H1 (cell line): ENCODE results near the gene GPR180. TPM values are rescaled to one million over a fixed set of nuclear protein-coding genes. Genes with fewer than 3 reads are reported as not detected.

Experiments used
- CTCF ChIA-PET: fragments of 300-600 bp; sonication (Branson Sonifier 250); formaldehyde crosslinking; loops from one replicate; lab custom pipeline; 2021; ENCODE audit not compliant: partially characterized antibody; lab: Charles Lee
- POLR2A ChIA-PET: fragments of 300-600 bp; sonication (Branson Sonifier 250); formaldehyde crosslinking; loops from one replicate; lab custom pipeline; 2021; ENCODE audit warnings: inconsistent platforms; ENCODE audit not compliant: partially characterized antibody; lab: Charles Lee
- DNase-seq, 2 experiments: peaks; one replicate each; pipeline versions ENCODE4 v3.0.0 to v3.0.0-alpha.2; 2010 to 2022; ENCODE audit warnings: low spot score in 2 of 2, low read depth in 1 of 2, mixed read lengths in 1 of 2
- FAIRE-seq: peaks from 2 replicates; lab custom pipeline; 2011; peaks lifted over from hg19 to GRCh38; lab: Jason Lieb, UNC
- H2AFZ ChIP-seq: 2 replicates; pipeline ENCODE4 v1.8.1; 2012; ENCODE audit warnings: low read length, inconsistent platforms
- H2AK5ac ChIP-seq: 2 replicates; pipeline ENCODE4 v1.6.1; 2013; ENCODE audit warnings: low read depth, low read length
- H2BK120ac ChIP-seq: replicated peaks from 2 replicates; pipeline ENCODE3; 2013; ENCODE audit warnings: low read depth, low read length, inconsistent platforms
- H2BK12ac ChIP-seq: 2 replicates; pipeline ENCODE4 v1.6.1; 2013; ENCODE audit warnings: low read depth, low read length
- H2BK15ac ChIP-seq: 2 replicates; pipeline ENCODE4 v1.6.1; 2013; ENCODE audit warnings: low read length
- H2BK20ac ChIP-seq: 2 replicates; pipeline ENCODE4 v1.6.1; 2013; ENCODE audit warnings: low read length
- H2BK5ac ChIP-seq: 2 replicates; pipeline ENCODE4 v1.6.1; 2013; ENCODE audit warnings: low read depth, low read length
- H3K14ac ChIP-seq: 2 replicates; pipeline ENCODE4 v1.6.1; 2013; ENCODE audit warnings: inconsistent platforms; ENCODE audit not compliant: insufficient read length
- H3K18ac ChIP-seq: 2 replicates; pipeline ENCODE4 v1.6.1; 2013; ENCODE audit warnings: low read length; ENCODE audit errors: extremely low read depth
- H3K23ac ChIP-seq: 2 replicates; pipeline ENCODE4 v1.6.1; 2013; ENCODE audit warnings: inconsistent platforms; ENCODE audit not compliant: insufficient read length
- H3K23me2 ChIP-seq: 2 replicates; pipeline ENCODE4 v1.6.1; 2013; ENCODE audit warnings: low read depth, low read length
- H3K27ac ChIP-seq: 2 replicates; pipeline ENCODE4 v1.6.1; 2011; ENCODE audit warnings: low read depth, low read length, inconsistent platforms
- H3K27me3 ChIP-seq, 4 experiments: replicated peaks in 1 of 4; 1 replicate in 1 of 4; 2 replicates in 3 of 4; pipeline versions ENCODE4 v1.6.1 to v1.8.1; 2011 to 2013; ENCODE audit warnings: low read length in 3 of 4, mild to moderate bottlenecking in 3 of 4, inconsistent platforms in 2 of 4, mixed read lengths in 2 of 4, moderate library complexity in 1 of 4; ENCODE audit not compliant: control insufficient read depth in 3 of 4, insufficient read depth in 3 of 4; ENCODE audit errors: extremely low read depth in 1 of 4
- H3K36me3 ChIP-seq, 4 experiments: 2 replicates each; pipeline versions ENCODE4 v1.6.1 to v1.8.1; 2011 to 2013; ENCODE audit warnings: mild to moderate bottlenecking in 4 of 4, low read length in 3 of 4, moderate library complexity in 2 of 4, control low read depth in 1 of 4, inconsistent platforms in 1 of 4; ENCODE audit not compliant: insufficient read depth in 4 of 4, control insufficient read depth in 2 of 4
- H3K4ac ChIP-seq: replicated peaks from 2 replicates; pipeline ENCODE3; 2013; ENCODE audit warnings: low read length, low read depth, mixed read lengths, inconsistent platforms; ENCODE audit not compliant: insufficient read length
- H3K4me1 ChIP-seq, 4 experiments: replicated peaks in 1 of 4; 1 replicate in 1 of 4; 2 replicates in 3 of 4; pipeline versions ENCODE4 v1.6.1 to v1.8.1; 2011 to 2013; ENCODE audit warnings: low read length in 3 of 4, inconsistent platforms in 2 of 4, mixed read lengths in 1 of 4; ENCODE audit not compliant: insufficient read depth in 4 of 4, control insufficient read depth in 3 of 4
- H3K4me2 ChIP-seq, 2 experiments: 2 replicates each; pipeline versions ENCODE4 v1.6.1 to v1.8.1; 2011 to 2013; ENCODE audit warnings: low read depth in 2 of 2, low read length in 2 of 2, control low read depth in 1 of 2, inconsistent platforms in 1 of 2, mild to moderate bottlenecking in 1 of 2; ENCODE audit not compliant: insufficient read depth in 1 of 2
- H3K4me3 ChIP-seq, 4 experiments: fragments of 200-600, 300-600 bp in 1 of 4; sonication (generic), shearing (Covaris generic), sonication (Bioruptor Twin) in 1 of 4; 2 replicates each; pipeline versions ENCODE4 v1.5.1 to v1.8.1; 2011 to 2016; ENCODE audit warnings: low read length in 4 of 4, low read depth in 3 of 4, control low read depth in 2 of 4, inconsistent platforms in 2 of 4, mild to moderate bottlenecking in 2 of 4, mixed read lengths in 1 of 4, moderate library complexity in 1 of 4; ENCODE audit not compliant: insufficient read depth in 2 of 4; ENCODE audit errors: extremely low read depth in 1 of 4
- H3K56ac ChIP-seq: replicated peaks from 2 replicates; pipeline ENCODE3; 2013; ENCODE audit warnings: low read depth, mild to moderate bottlenecking, mixed read lengths, low read length, inconsistent platforms; ENCODE audit not compliant: insufficient read length
- H3K79me1 ChIP-seq: 2 replicates; pipeline ENCODE4 v1.6.1; 2013; ENCODE audit warnings: low read depth, low read length, control low read depth
- H3K79me2 ChIP-seq, 2 experiments: 2 replicates each; pipeline versions ENCODE4 v1.6.1 to v1.8.1; 2012 to 2013; ENCODE audit warnings: low read length in 2 of 2, mild to moderate bottlenecking in 2 of 2, inconsistent platforms in 1 of 2; ENCODE audit not compliant: insufficient read depth in 2 of 2, control insufficient read depth in 1 of 2
- H3K9ac ChIP-seq, 4 experiments: replicated peaks in 1 of 4; 1 replicate in 1 of 4; 2 replicates in 3 of 4; pipeline versions ENCODE4 v1.6.1 to v1.8.1; 2011 to 2013; ENCODE audit warnings: low read depth in 3 of 4, low read length in 3 of 4, control low read depth in 2 of 4, mild to moderate bottlenecking in 2 of 4, moderate library complexity in 2 of 4, inconsistent platforms in 1 of 4; ENCODE audit errors: extremely low read depth in 1 of 4
- H3K9me3 ChIP-seq, 2 experiments: 2 replicates each; pipeline versions ENCODE4 v1.6.1 to v1.8.1; 2012 to 2013; ENCODE audit warnings: mild to moderate bottlenecking in 2 of 2, moderate library complexity in 2 of 2, control low read depth in 1 of 2, inconsistent platforms in 1 of 2, low read depth in 1 of 2, low read length in 1 of 2, mixed read lengths in 1 of 2; ENCODE audit not compliant: insufficient read depth in 2 of 2
- H4K20me1 ChIP-seq, 2 experiments: replicated peaks in 1 of 2; 2 replicates each; pipeline versions ENCODE3 to v1.8.1; 2011 to 2013; ENCODE audit warnings: inconsistent platforms in 2 of 2, low read length in 2 of 2, mild to moderate bottlenecking in 1 of 2; ENCODE audit not compliant: insufficient read depth in 2 of 2, control insufficient read depth in 1 of 2
- H4K5ac ChIP-seq: 2 replicates; pipeline ENCODE4 v1.6.1; 2013; ENCODE audit warnings: low read length, low read depth, mixed read lengths, inconsistent platforms; ENCODE audit not compliant: insufficient read length
- H4K8ac ChIP-seq: 2 replicates; pipeline ENCODE4 v1.8.0; 2013; ENCODE audit warnings: mild to moderate bottlenecking, moderate library complexity, low read length, inconsistent platforms; ENCODE audit not compliant: insufficient read depth; ENCODE audit errors: extremely low read depth
- H4K91ac ChIP-seq: replicated peaks from 2 replicates; pipeline ENCODE3; 2013; ENCODE audit warnings: low read length, mixed read lengths, inconsistent platforms; ENCODE audit not compliant: insufficient read length
- CBX8 ChIP-seq: fragments of 300-800, 300-1000 bp; sonication (generic); IDR thresholded peaks from 2 replicates; pipeline ENCODE4 v1.7.1; 2016; ENCODE audit warnings: low read depth, low read length, borderline replicate concordance
- CEBPB ChIP-seq: IDR thresholded peaks from 2 replicates; pipeline ENCODE4 v1.6.1; 2012; ENCODE audit warnings: low read depth, low read length
- EP300 ChIP-seq, 2 experiments: IDR thresholded peaks; 1 replicate in 1 of 2; 2 replicates in 1 of 2; pipeline ENCODE4 v1.6.1; 2011 to 2012; ENCODE audit warnings: low read depth in 2 of 2, low read length in 2 of 2, mild to moderate bottlenecking in 2 of 2, borderline replicate concordance in 1 of 2, inconsistent platforms in 1 of 2, moderate library complexity in 1 of 2
- KDM1A ChIP-seq: fragments of 200-600, 300-600 bp; sonication (generic); IDR thresholded peaks from 2 replicates; pipeline ENCODE4 v1.7.1; 2016; ENCODE audit warnings: mild to moderate bottlenecking, low read length, borderline replicate concordance
- RXRA ChIP-seq: IDR thresholded peaks from 2 replicates; pipeline ENCODE4 v1.6.1; 2011; ENCODE audit warnings: low read depth, mild to moderate bottlenecking, low read length, moderate library complexity; ENCODE audit not compliant: insufficient read depth
- SP1 ChIP-seq: IDR thresholded peaks from 2 replicates; pipeline ENCODE4 v1.6.1; 2011; ENCODE audit warnings: low read depth, low read length
- SRF ChIP-seq: IDR thresholded peaks from 2 replicates; pipeline ENCODE4 v1.6.1; 2011; ENCODE audit warnings: mild to moderate bottlenecking, low read depth, low read length, moderate library complexity
- TAF1 ChIP-seq: IDR thresholded peaks from 2 replicates; pipeline ENCODE4 v1.6.1; 2011; ENCODE audit warnings: mild to moderate bottlenecking, low read depth, low read length
- WGBS, 2 experiments: shearing (Covaris generic) in 1 of 2; methylation state at CpG; one replicate each; pipeline versions ENCODE4 v1.1.6 to v1.1.7; 2013 to 2015; ENCODE audit warnings: low lambda C conversion rate in 2 of 2, mixed read lengths in 2 of 2, inconsistent platforms in 1 of 2, low coverage in 1 of 2, missing lambda C conversion rate in 1 of 2; ENCODE audit not compliant: insufficient replicate concordance in 2 of 2, insufficient coverage in 1 of 2, insufficient read length in 1 of 2; ENCODE audit errors: extremely low coverage in 1 of 2, missing lambda C conversion rate in 1 of 2; 5-methylcytosine and 5-hydroxymethylcytosine counted together
- polyA plus RNA-seq, 7 experiments: library from polyadenylated mRNA; depleted of rRNA in 3 of 7; stranded (reverse) in 5 of 7; unstranded in 2 of 7; fragments of >200 nt in 5 of 7; fragments of 200-250 nt in 2 of 7; gene quantifications; 1 replicate in 5 of 7; 2 replicates in 1 of 7; 4 replicates in 1 of 7; pipeline versions ENCODE4 v1.2.1 to v1.2.3, GENCODE V29; 2011 to 2013; ENCODE audit warnings: missing spikeins in 2 of 7, mixed read lengths in 2 of 7
- total RNA-seq: library from RNA; stranded (reverse); fragmentation: NEBNext Ultra II Directional; extraction: Animal tissue kit (Norgen Biotek cat#: 25700); gene quantifications from 2 replicates; pipeline ENCODE4 v1.2.1, GENCODE V29; 2021

GPR180 gene
- total and polyA plus RNA-seq, 2 of the 8 experiments (the other 6 are each of a cell fraction or from before 2014, with no cell fraction given), result 1.8 to 4.8 TPM

- TF ChIP-seq CBX8 (no peak), SP1 (no peak), SRF (no peak), CEBPB (no peak), KDM1A (no peak), TAF1 (no peak), EP300 (IDR thresholded peaks at IDR 0.05; ENCODE audit: borderline replicate concordance in 1 of 2, low read depth in 2 of 2, low read length in 2 of 2) (no peak), RXRA (no peak)
- TF ChIP-seq, all 59 proteins: peak for 0
These were observed 64.4 kb downstream of the GPR180 start for GRCh38 chr13:94666065-94666464.

More at GRCh38 chr13:94666065-94666464, 64.4 kb downstream of the GPR180 start:
- H4K91ac ChIP-seq, result no peak overlapping the region
- no peaks in the 10 kb centered on the region for H3K27me3 ChIP-seq
- ChIA-PET POLR2A (no interaction called here), CTCF (interaction anchor here (0.6 to 1.7 kb wide), 5 partner anchors 8 to 302 kb away, joined by 3 to 5 read pairs (median 3); no protein-coding TSS in a partner anchor)
- no peak overlapping the region for H3K9ac ChIP-seq
- H3K23me2 ChIP-seq, result no peaks in the 10 kb centered on the region
- no peak overlapping the region for H3K4me2 ChIP-seq
- H3K4ac ChIP-seq, result no peak overlapping the region
- H4K8ac ChIP-seq, result no peak overlapping the region
- H2AFZ ChIP-seq, result no peak overlapping the region
- no peak overlapping the region for H3K23ac ChIP-seq
- H3K36me3 ChIP-seq, result no peaks in the 10 kb centered on the region
- H3K56ac ChIP-seq, result no peak overlapping the region
- no peaks in the 10 kb centered on the region for H3K9me3 ChIP-seq
- FAIRE-seq (no peak), DNase-seq (no peak)
- H4K20me1 ChIP-seq, result no peaks in the 10 kb centered on the region
- H2BK15ac ChIP-seq, result no peak overlapping the region
- H2BK5ac ChIP-seq, result no peak overlapping the region
- no peak overlapping the region for H2BK12ac ChIP-seq
- H3K14ac ChIP-seq, result no peak overlapping the region
- H4K5ac ChIP-seq, result no peak overlapping the region
- no peak overlapping the region for H2AK5ac ChIP-seq
- no peak overlapping the region for H3K4me3 ChIP-seq
- H3K79me1 ChIP-seq, result no peaks in the 10 kb centered on the region
- no peak overlapping the region for H2BK120ac ChIP-seq
- 94% methylated on average over 7 of the region's 7 CpGs; no CpG with 5 or more reads in 1 of the 2 experiments for WGBS, 2 experiments
- H3K79me2 ChIP-seq, result no peaks in the 10 kb centered on the region
- H3K18ac ChIP-seq, result no peak overlapping the region
- H3K4me1 ChIP-seq, result peaks cover 0 to 2% (median 1%) of the 10 kb centered on the region in 4 experiments; a peak in 2 of 7 replicates
- no peak overlapping the region for H3K27ac ChIP-seq
- no peak overlapping the region for H2BK20ac ChIP-seq
